HL-60 (cell line): ENCODE results near the gene EFCAB8.

Experiments used
- DNase-seq, 2 experiments: peaks; one replicate each; pipeline ENCODE4 v3.0.0-alpha.2; 2010 to 2020; ENCODE audit warnings: low read depth in 1 of 2, low spot score in 1 of 2
- H3K27ac ChIP-seq: fragments of 250-450 bp; sonication (Bioruptor Pico); replicated peaks from 2 replicates; pipeline ENCODE4 v1.5.1; 2020; ENCODE audit warnings: mild to moderate bottlenecking, moderate library complexity
- H3K27me3 ChIP-seq: fragments of 250-450 bp; sonication (Bioruptor Pico); 2 replicates; pipeline ENCODE4 v1.5.1; 2021; ENCODE audit warnings: mild to moderate bottlenecking, moderate library complexity; ENCODE audit not compliant: insufficient read depth, poor library complexity, severe bottlenecking
- H3K4me3 ChIP-seq: replicated peaks from 2 replicates; pipeline ENCODE4 v1.5.1; 2011; ENCODE audit warnings: mild to moderate bottlenecking, control low read depth, low read length; ENCODE audit not compliant: insufficient read depth
- CTCF ChIP-seq: IDR thresholded peaks from one replicate; pipeline ENCODE4 v1.5.1; 2011; ENCODE audit warnings: low read length, control low read depth, inconsistent platforms; ENCODE audit not compliant: insufficient read depth
- GABPA ChIP-seq: IDR thresholded peaks from 2 replicates; pipeline ENCODE4 v1.6.1; 2012; ENCODE audit warnings: low read depth
- POLR2AphosphoS5 ChIP-seq: IDR thresholded peaks from 2 replicates; pipeline ENCODE4 v1.6.1; 2012; ENCODE audit warnings: low read depth
- REST ChIP-seq: IDR thresholded peaks from 2 replicates; pipeline ENCODE4 v1.6.1; 2012; ENCODE audit warnings: low read depth; ENCODE audit not compliant: insufficient replicate concordance
- SPI1 ChIP-seq: IDR thresholded peaks from 2 replicates; pipeline ENCODE4 v1.6.1; 2012; ENCODE audit warnings: low read depth, mild to moderate bottlenecking, borderline replicate concordance

EFCAB8 gene

GRCh38 chr20:32918296-32918695, 59.6 kb downstream of the EFCAB8 start:
- H3K27ac ChIP-seq: no peak overlapping the region
- no peak for TF ChIP-seq SPI1
- no peak for TF ChIP-seq CTCF
- no peak for TF ChIP-seq GABPA
- no peak for TF ChIP-seq POLR2AphosphoS5
- TF ChIP-seq REST: no peak
- H3K4me3 ChIP-seq: no peak overlapping the region
- H3K27me3 ChIP-seq: no peaks in the 10 kb centered on the region
- DNase-seq: no peak

- no peak overlapping the region for H3K27ac ChIP-seq
- H3K4me3 ChIP-seq: no peak overlapping the region
- no peak for TF ChIP-seq GABPA
- TF ChIP-seq SPI1: no peak
- TF ChIP-seq CTCF: no peak
- TF ChIP-seq POLR2AphosphoS5: no peak
- no peak for TF ChIP-seq REST
- H3K27me3 ChIP-seq: no peaks in the 10 kb centered on the region
- DNase-seq: no peak
Observed at GRCh38 chr20:32918751-32919150, 60.0 kb downstream of the EFCAB8 start.

- no peak overlapping the region for H3K4me3 ChIP-seq
- H3K27ac ChIP-seq: no peak overlapping the region
- DNase-seq: no peak
- no peaks in the 10 kb centered on the region for H3K27me3 ChIP-seq
- TF ChIP-seq POLR2AphosphoS5 (no peak), CTCF (no peak), GABPA (no peak), SPI1 (no peak), REST (no peak)
Observed at GRCh38 chr20:32920066-32920465, 61.3 kb downstream of the EFCAB8 start.
